HEK293T (cell line): ENCODE results near the gene ZP1.
A peak's percentile ranks its signal among the peaks of the same experiment; 100 is the strongest.

ENCODE experiments used
- CTCF ChIA-PET: fragments of 350-600 bp; formaldehyde crosslinking; extraction: SDS; loops from one replicate; lab custom pipeline; 2021; ENCODE audit warnings: antibody characterized with exemption, inconsistent platforms; lab: Yijun Ruan, JAX
- POLR2A ChIA-PET: fragments of 350-600 bp; formaldehyde crosslinking; extraction: SDS; loops from one replicate; lab custom pipeline; 2020; ENCODE audit warnings: antibody characterized with exemption, inconsistent platforms; lab: Yijun Ruan, JAX
- DNase-seq: peaks from one replicate; pipeline ENCODE4 v3.0.0; 2012; ENCODE audit warnings: mixed read lengths; ENCODE audit errors: extremely low spot score
- ARNT ChIP-seq: fragments of 450-650 bp; IDR thresholded peaks from 2 replicates; pipeline ENCODE4 v1.6.1; 2017; ENCODE audit warnings: mild to moderate bottlenecking
- BHLHE40 ChIP-seq: fragments of 450-650 bp; IDR thresholded peaks from 2 replicates; pipeline ENCODE4 v1.6.1; 2016; ENCODE audit warnings: mild to moderate bottlenecking, moderate library complexity, borderline replicate concordance
- CTBP1 ChIP-seq: fragments of 450-650 bp; IDR thresholded peaks from 2 replicates; pipeline ENCODE4 v1.6.1; 2016; ENCODE audit warnings: borderline replicate concordance
- ELF4 ChIP-seq: fragments of 450-650 bp; IDR thresholded peaks from 2 replicates; pipeline ENCODE4 v1.6.1; 2017; ENCODE audit warnings: antibody characterized with exemption
- FOXA1 ChIP-seq: fragments of 450-650 bp; IDR thresholded peaks from 2 replicates; pipeline ENCODE4 v1.6.1; 2016; ENCODE audit warnings: mild to moderate bottlenecking
- FOXK2 ChIP-seq: fragments of 450-650 bp; IDR thresholded peaks from 2 replicates; pipeline ENCODE4 v1.6.1; 2016; ENCODE audit warnings: mild to moderate bottlenecking
- FOXM1 ChIP-seq: fragments of 450-650 bp; IDR thresholded peaks from 2 replicates; pipeline ENCODE4 v1.6.1; 2017; ENCODE audit warnings: mild to moderate bottlenecking, borderline replicate concordance
- HDGF ChIP-seq: fragments of 450-650 bp; IDR thresholded peaks from 2 replicates; pipeline ENCODE4 v1.6.1; 2017; ENCODE audit warnings: antibody characterized with exemption, borderline replicate concordance
- L3MBTL2 ChIP-seq: fragments of 450-650 bp; conservative IDR thresholded peaks from 2 replicates; pipeline ENCODE4 v1.6.1; 2016; ENCODE audit warnings: mild to moderate bottlenecking
- LEF1 ChIP-seq: fragments of 450-650 bp; IDR thresholded peaks from 2 replicates; pipeline ENCODE4 v1.6.1; 2017; ENCODE audit warnings: mild to moderate bottlenecking, borderline replicate concordance
- NFRKB ChIP-seq: fragments of 450-650 bp; IDR thresholded peaks from 2 replicates; pipeline ENCODE4 v1.6.1; 2016; ENCODE audit warnings: mild to moderate bottlenecking, moderate library complexity
- SP1 ChIP-seq: fragments of 450-650 bp; IDR thresholded peaks from 2 replicates; pipeline ENCODE4 v1.6.1; 2017
- SUZ12 ChIP-seq: fragments of 450-650 bp; IDR thresholded peaks from 2 replicates; pipeline ENCODE4 v1.6.1; 2016; ENCODE audit warnings: mild to moderate bottlenecking
- TARDBP ChIP-seq: fragments of 450-650 bp; IDR thresholded peaks from 2 replicates; pipeline ENCODE4 v1.6.1; 2016
- ZNF384 ChIP-seq: fragments of 450-650 bp; IDR thresholded peaks from 2 replicates; pipeline ENCODE4 v1.6.1; 2016
- TF ChIP-seq, protein P1 (sequence below): fragments of 450-650 bp; IDR thresholded peaks from 2 replicates; pipeline ENCODE4 v1.6.1; 2016

The ZP1 gene

DNA sequence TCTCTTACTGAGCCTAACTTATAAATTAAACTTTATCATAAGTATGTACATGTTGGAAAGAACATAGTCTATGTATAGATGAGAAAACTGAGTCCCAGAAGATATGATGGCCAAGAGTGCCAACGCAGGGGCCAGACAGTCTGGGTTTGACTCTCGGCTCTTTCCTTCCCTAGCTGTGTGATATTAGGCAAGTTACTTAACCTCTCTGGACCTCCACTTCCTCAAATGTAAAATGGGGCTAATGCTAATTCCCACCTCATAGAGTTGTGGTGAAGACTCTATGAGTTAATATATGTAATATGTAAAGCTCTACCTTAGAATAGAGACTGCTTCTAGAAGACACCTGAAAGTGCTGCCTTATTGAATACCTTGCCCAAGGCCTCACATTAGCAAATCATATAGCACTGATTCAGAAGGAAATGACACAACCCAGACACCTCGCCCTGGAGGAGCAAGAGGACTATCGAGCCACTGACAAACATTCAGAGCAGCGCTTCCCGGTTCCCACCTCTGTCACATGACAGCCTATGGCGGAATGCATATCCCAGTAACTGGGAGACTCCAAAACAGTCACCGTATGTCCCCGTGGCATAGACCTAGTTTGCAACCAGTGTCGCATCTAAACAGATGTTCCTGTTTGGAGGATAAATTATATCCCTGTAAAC, 36.7 kb upstream of the ZP1 start:
- ChIA-PET CTCF (interaction anchor here (0.6 to 2.6 kb wide), 11 partner anchors 10 to 554 kb away, joined by 3 to 31 read pairs (median 5); no protein-coding TSS in a partner anchor), POLR2A (interaction anchor here (1.2 kb wide), 1 partner anchor 77 kb away, joined by 3 read pairs; no protein-coding TSS in a partner anchor)
- no peak for DNase-seq
- no peak for TF ChIP-seq L3MBTL2
- TF ChIP-seq, protein P1, sequence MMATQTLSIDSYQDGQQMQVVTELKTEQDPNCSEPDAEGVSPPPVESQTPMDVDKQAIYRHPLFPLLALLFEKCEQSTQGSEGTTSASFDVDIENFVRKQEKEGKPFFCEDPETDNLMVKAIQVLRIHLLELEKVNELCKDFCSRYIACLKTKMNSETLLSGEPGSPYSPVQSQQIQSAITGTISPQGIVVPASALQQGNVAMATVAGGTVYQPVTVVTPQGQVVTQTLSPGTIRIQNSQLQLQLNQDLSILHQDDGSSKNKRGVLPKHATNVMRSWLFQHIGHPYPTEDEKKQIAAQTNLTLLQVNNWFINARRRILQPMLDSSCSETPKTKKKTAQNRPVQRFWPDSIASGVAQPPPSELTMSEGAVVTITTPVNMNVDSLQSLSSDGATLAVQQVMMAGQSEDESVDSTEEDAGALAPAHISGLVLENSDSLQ = no peak
- no peak for TF ChIP-seq SP1

DNA sequence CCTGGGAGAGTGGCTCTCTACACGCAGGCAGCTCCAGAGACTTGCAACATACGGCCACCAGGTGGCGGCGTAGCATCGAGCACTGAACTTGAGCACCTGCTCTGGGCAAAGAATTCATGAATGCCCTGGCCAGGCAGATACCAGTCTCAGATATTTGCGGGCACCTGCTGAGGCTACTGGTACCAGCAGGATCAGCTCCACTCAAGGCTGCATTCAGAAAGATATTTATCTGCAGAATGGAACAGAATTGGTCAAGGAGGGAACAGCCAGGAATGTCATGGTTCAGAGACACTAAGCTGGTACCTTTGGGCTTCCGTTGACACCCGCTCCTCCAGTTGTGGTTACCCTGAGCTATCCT, 36.2 kb upstream of the ZP1 start:
- ChIA-PET CTCF (interaction anchor here (0.6 to 2.6 kb wide), 13 partner anchors 11 to 554 kb away, joined by 3 to 31 read pairs (median 5); no protein-coding TSS in a partner anchor), POLR2A (interaction anchor here (0.7 to 1.2 kb wide), 2 partner anchors 56 to 76 kb away, joined by 3 to 4 read pairs; no protein-coding TSS in a partner anchor)
- TF ChIP-seq L3MBTL2 (no peak), LEF1 (no peak), CTBP1 (no peak), SP1 (no peak), NFRKB (no peak), ELF4 (no peak), ARNT (no peak), TARDBP (no peak), HDGF (no peak), ZNF384 (no peak), BHLHE40 (no peak), FOXM1 (no peak), SUZ12 (no peak), FOXA1 (no peak), FOXK2 (no peak)
- TF ChIP-seq, protein P1 = no peak
- DNase-seq = peak; percentile 81

DNA sequence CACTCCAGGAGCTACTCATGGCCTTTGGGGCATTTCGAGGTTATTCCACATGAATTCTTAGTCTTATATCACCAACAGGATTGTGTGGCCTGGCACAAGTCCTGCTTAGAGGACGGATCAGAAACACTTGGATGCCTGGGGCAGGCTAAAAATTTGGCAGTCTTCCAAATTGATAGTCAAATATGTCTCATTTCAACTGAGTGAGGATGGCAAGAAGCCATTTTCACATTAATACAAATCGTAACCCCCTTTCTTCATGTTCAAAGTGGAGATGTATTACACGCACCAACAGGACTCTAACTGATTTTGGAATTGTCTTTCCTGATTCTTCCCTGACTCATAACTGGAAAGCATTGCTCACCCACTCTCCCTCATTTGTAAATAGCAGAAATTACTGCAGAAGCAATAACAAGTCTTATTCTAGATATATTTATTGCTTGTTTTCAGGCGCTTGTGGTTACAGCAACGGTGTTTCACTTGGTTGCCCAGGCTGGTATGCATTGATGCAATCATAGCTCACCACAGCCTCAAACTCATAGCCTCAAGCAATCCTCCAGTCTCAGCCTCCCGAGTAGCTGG, 35.8 kb upstream of the ZP1 start:
- ChIA-PET CTCF (interaction anchor here (1.0 to 2.6 kb wide), 12 partner anchors 11 to 553 kb away, joined by 3 to 31 read pairs (median 5); no protein-coding TSS in a partner anchor), POLR2A (interaction anchor here (0.7 to 1.2 kb wide), 2 partner anchors 56 to 76 kb away, joined by 3 to 4 read pairs; no protein-coding TSS in a partner anchor)
- no peak for DNase-seq
- TF ChIP-seq TARDBP (no peak), FOXM1 (no peak), NFRKB (no peak), LEF1 (no peak), BHLHE40 (no peak), ARNT (no peak), ZNF384 (no peak), ELF4 (no peak), CTBP1 (no peak), FOXK2 (no peak), SUZ12 (no peak), SP1 (no peak), FOXA1 (no peak), L3MBTL2 (no peak), HDGF (no peak)
- TF ChIP-seq, protein P1 = no peak

DNA sequence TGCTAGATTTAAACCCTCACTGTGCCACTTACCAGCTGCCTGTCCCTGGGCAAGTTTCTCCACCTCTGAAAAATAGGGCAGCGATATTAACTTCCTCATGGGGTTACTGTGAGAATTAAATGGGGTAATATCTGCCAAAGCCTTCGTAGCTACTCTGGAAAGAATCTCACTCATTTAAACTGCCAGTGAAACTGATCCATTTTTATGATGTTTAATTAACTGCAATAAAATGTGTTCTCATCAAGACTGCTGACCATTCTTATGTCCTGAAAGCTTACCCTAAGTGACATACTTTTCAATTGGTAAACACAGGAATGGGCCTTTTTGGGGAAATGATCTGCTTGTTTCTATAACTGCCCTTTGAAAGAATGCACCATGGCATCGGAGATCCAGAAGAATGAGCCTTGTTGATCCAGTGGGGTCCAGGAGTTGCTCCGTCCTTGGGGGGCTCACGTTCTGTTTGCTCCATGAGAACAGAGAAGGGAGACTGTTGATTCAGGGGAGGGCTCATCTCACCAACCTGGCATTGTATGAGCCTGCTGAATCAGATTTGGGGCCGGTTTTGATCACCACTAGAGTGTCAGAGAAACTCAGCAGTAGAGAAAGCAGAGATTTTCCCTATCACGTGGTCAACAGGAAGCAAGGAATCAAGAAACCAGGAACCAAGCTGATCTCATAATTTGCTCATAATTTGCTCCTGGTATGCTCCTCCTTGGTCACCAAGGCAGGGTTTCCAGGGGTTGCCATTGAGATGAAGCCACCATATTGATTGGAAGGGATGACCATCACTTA, 32.4 kb upstream of the ZP1 start:
- CTCF ChIA-PET = no interaction called here
- TF ChIP-seq FOXK2 (no peak), SUZ12 (no peak), CTBP1 (no peak), NFRKB (no peak), FOXM1 (no peak), FOXA1 (no peak), TARDBP (no peak), HDGF (no peak), ELF4 (no peak), SP1 (no peak), LEF1 (no peak), ZNF384 (no peak)
- TF ChIP-seq, protein P1 = no peak
- DNase-seq = no peak
- POLR2A ChIA-PET = no interaction called here

DNA sequence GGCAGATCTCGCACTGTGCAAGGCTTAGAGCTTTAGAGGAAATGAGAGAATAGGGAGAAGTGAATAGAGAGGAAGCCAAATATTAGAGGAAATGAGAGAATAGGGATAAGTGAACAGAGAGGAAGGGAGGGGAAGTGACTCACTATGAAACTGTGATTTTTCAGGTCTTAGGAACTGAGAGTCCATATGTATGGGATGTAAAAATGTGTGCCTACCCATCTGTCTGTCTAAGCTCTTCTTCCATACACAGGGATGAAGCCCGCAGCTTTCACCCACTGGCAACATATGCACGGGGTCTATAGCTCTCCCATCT, 31.9 kb upstream of the ZP1 start:
- no peak for DNase-seq
- POLR2A ChIA-PET = no interaction called here
- TF ChIP-seq SP1 (no peak), SUZ12 (no peak), NFRKB (no peak), FOXM1 (no peak), ZNF384 (no peak), LEF1 (no peak), HDGF (no peak), FOXA1 (no peak), ELF4 (no peak), ARNT (no peak), TARDBP (no peak), BHLHE40 (no peak), L3MBTL2 (no peak), FOXK2 (no peak), CTBP1 (no peak)
- TF ChIP-seq, protein P1 = no peak
- CTCF ChIA-PET = interaction anchor here (1.0 kb wide), 1 partner anchor 64 kb away, joined by 3 read pairs; no protein-coding TSS in a partner anchor
